PC-3 (cell line): Measurements from ENCODE around the gene C6orf58. TPM values are rescaled to one million over a fixed set of nuclear protein-coding genes. Genes with fewer than 3 reads are reported as not detected.

Experiments
- ATAC-seq: fragments of 200-7000 bp; cut with Tn5 transposase; 2 replicates; pipeline ENCODE4 v1.9.1; 2020; ENCODE audit warnings: mild to moderate bottlenecking, moderate library complexity
- BruUV-seq: library from RNA; stranded (reverse); fragments of 400-500 nt; replicated peaks from 2 replicates; lab custom pipeline; 2021; lab: Mats Ljungman, UMichigan
- CTCF ChIA-PET: fragments of 300-600 bp; sonication (Branson Sonifier 250); formaldehyde crosslinking; loops from one replicate; lab custom pipeline; 2022; ENCODE audit warnings: antibody characterized with exemption; lab: Charles Lee
- POLR2A ChIA-PET: fragments of 300-600 bp; sonication (Branson Sonifier 250); formaldehyde crosslinking; loops from one replicate; lab custom pipeline; 2022; ENCODE audit warnings: antibody characterized with exemption; ENCODE audit not compliant: unreplicated experiment; lab: Charles Lee
- DNase-seq: peaks from one replicate; pipeline ENCODE4 v3.0.0-alpha.2; 2015
- H2AFZ ChIP-seq: fragments of 300-600 bp; sonication (generic); 2 replicates; pipeline ENCODE4 v1.6.0; 2016; ENCODE audit warnings: antibody characterized with exemption, low read length
- H3F3A ChIP-seq: fragments of 300-600 bp; sonication (generic); one replicate; pipeline ENCODE4 v1.6.0; 2017; ENCODE audit warnings: antibody characterized with exemption, low read length, control low read depth, mild to moderate bottlenecking; ENCODE audit not compliant: unreplicated experiment
- H3K27ac ChIP-seq: fragments of 300-600 bp; sonication (generic); 2 replicates; pipeline ENCODE4 v1.5.1; 2016; ENCODE audit warnings: mild to moderate bottlenecking, low read length
- H3K27me3 ChIP-seq: fragments of 300-600 bp; sonication (generic); 2 replicates; pipeline ENCODE4 v1.6.1; 2016; ENCODE audit warnings: low read length, mixed read lengths
- H3K36me3 ChIP-seq: fragments of 300-600 bp; sonication (generic); 2 replicates; pipeline ENCODE4 v1.6.1; 2016; ENCODE audit warnings: low read depth, mixed run types, low read length, mixed read lengths
- H3K4me1 ChIP-seq: fragments of 300-600 bp; sonication (generic); 2 replicates; pipeline ENCODE4 v1.5.1; 2016; ENCODE audit warnings: low read length; ENCODE audit not compliant: insufficient read depth
- H3K4me2 ChIP-seq: fragments of 300-600 bp; sonication (generic); 2 replicates; pipeline ENCODE4 v1.6.0; 2016; ENCODE audit warnings: low read length
- H3K4me3 ChIP-seq: fragments of 300-600 bp; sonication (generic); 2 replicates; pipeline ENCODE4 v1.5.1; 2016; ENCODE audit warnings: mild to moderate bottlenecking, low read length, mixed read lengths
- H3K79me2 ChIP-seq: fragments of 300-600 bp; sonication (generic); 2 replicates; pipeline ENCODE4 v1.6.1; 2017; ENCODE audit warnings: low read length, mixed read lengths
- H3K9ac ChIP-seq: fragments of 300-600 bp; sonication (generic); 2 replicates; pipeline ENCODE4 v1.6.0; 2016; ENCODE audit warnings: mild to moderate bottlenecking, low read length
- H3K9me2 ChIP-seq: fragments of 300-600 bp; sonication (generic); replicated peaks from 2 replicates; pipeline ENCODE4 v1.6.1; 2016; ENCODE audit warnings: mixed run types, low read length, mixed read lengths
- H3K9me3 ChIP-seq: fragments of 300-600 bp; sonication (generic); 2 replicates; pipeline ENCODE4 v1.6.1; 2016; ENCODE audit warnings: low read length, mixed read lengths
- H4K20me1 ChIP-seq: fragments of 300-600 bp; sonication (generic); 2 replicates; pipeline ENCODE4 v1.6.1; 2016; ENCODE audit warnings: low read length, mixed read lengths
- CTCF ChIP-seq: fragments of 300-600 bp; sonication (generic); conservative IDR thresholded peaks from 2 replicates; pipeline ENCODE4 v1.5.1; 2017; ENCODE audit warnings: antibody characterized with exemption, low read depth, mild to moderate bottlenecking, low read length
- EZH2 ChIP-seq: fragments of 300-600 bp; sonication (generic); IDR thresholded peaks from one replicate; pipeline ENCODE4 v1.6.1; 2017; ENCODE audit warnings: antibody characterized with exemption, mild to moderate bottlenecking, low read length; ENCODE audit not compliant: unreplicated experiment
- EZH2phosphoT487 ChIP-seq: fragments of 300-600 bp; sonication (generic); IDR thresholded peaks from 2 replicates; pipeline ENCODE4 v1.6.1; 2018; ENCODE audit warnings: mild to moderate bottlenecking, antibody characterized with exemption, low read length, borderline replicate concordance
- intact Hi-C: fragments of 100-400 bp; cut with micrococcal nuclease; formaldehyde crosslinking; loops from 2 replicates; pipeline ENCODE4 v1.9.0; 2023
- total RNA-seq: library from RNA; depleted of rRNA; stranded (reverse); fragments of >200 nt; gene quantifications from 2 replicates; pipeline ENCODE4 v1.2.3, GENCODE V29; 2014

The C6orf58 gene
- total RNA-seq, 1 experiment from 2014 or later = not detected

GRCh38 chr6:127587875-127588274 is 10.9 kb downstream of the C6orf58 start:
- ChIA-PET POLR2A (interaction anchor here (0.5 kb wide), 1 partner anchor 661 kb away, joined by 4 read pairs; no protein-coding TSS in a partner anchor), CTCF (no interaction called here)
- intact Hi-C loops = no loop called here
- no peak for DNase-seq
- H3K36me3 ChIP-seq = no peaks in the 10 kb centered on the region
- H3K9me2 ChIP-seq = no peaks in the 10 kb centered on the region
- no peak overlapping the region for H2AFZ ChIP-seq
- H3K4me2 ChIP-seq = no peak overlapping the region
- H4K20me1 ChIP-seq = no peaks in the 10 kb centered on the region
- no peak for TF ChIP-seq EZH2phosphoT487
- no peak overlapping the region for H3K27ac ChIP-seq
- no peaks in the 10 kb centered on the region for H3K27me3 ChIP-seq
- no peaks in the 10 kb centered on the region for H3K79me2 ChIP-seq
- peaks cover 7% of the 10 kb centered on the region for H3K4me1 ChIP-seq
- no peaks in the 10 kb centered on the region for H3F3A ChIP-seq
- BruUV-seq = no TSS peak
- H3K4me3 ChIP-seq = no peak overlapping the region
- H3K9me3 ChIP-seq = no peaks in the 10 kb centered on the region
- no peak overlapping the region for H3K9ac ChIP-seq
- no peak for ATAC-seq

GRCh38 chr6:127589135-127589534 is 12.2 kb downstream of the C6orf58 start:
- TF ChIP-seq EZH2 = no peak
- no peak for TF ChIP-seq EZH2phosphoT487
- no peak for TF ChIP-seq CTCF
- POLR2A ChIA-PET = no interaction called here
- no peaks in the 10 kb centered on the region for H3K9me3 ChIP-seq
- no peaks in the 10 kb centered on the region for H3K27me3 ChIP-seq
- BruUV-seq = no TSS peak
- no peaks in the 10 kb centered on the region for H3F3A ChIP-seq
- DNase-seq (no peak), ATAC-seq (no peak)
- no peaks in the 10 kb centered on the region for H3K36me3 ChIP-seq
- H4K20me1 ChIP-seq = no peaks in the 10 kb centered on the region
- H3K9ac ChIP-seq = no peak overlapping the region
- H3K4me2 ChIP-seq = no peak overlapping the region
- CTCF ChIA-PET = no interaction called here
- no peaks in the 10 kb centered on the region for H3K9me2 ChIP-seq
- no peak overlapping the region for H3K27ac ChIP-seq
- H3K4me1 ChIP-seq = no peaks in the 10 kb centered on the region
- H2AFZ ChIP-seq = no peak overlapping the region
- no peaks in the 10 kb centered on the region for H3K79me2 ChIP-seq
- no peak overlapping the region for H3K4me3 ChIP-seq
- intact Hi-C loops = no loop called here

GRCh38 chr6:127590344-127590743 is 13.4 kb downstream of the C6orf58 start:
- H3K27ac ChIP-seq = no peak overlapping the region
- H3K27me3 ChIP-seq = no peaks in the 10 kb centered on the region
- ChIA-PET CTCF (no interaction called here), POLR2A (no interaction called here)
- no peaks in the 10 kb centered on the region for H3K79me2 ChIP-seq
- no peaks in the 10 kb centered on the region for H3K36me3 ChIP-seq
- no peak overlapping the region for H3K4me2 ChIP-seq
- no peaks in the 10 kb centered on the region for H3F3A ChIP-seq
- no peak overlapping the region for H3K9ac ChIP-seq
- H4K20me1 ChIP-seq = no peaks in the 10 kb centered on the region
- ATAC-seq = no peak
- no peak overlapping the region for H3K4me3 ChIP-seq
- no peak for TF ChIP-seq EZH2phosphoT487
- no peak for TF ChIP-seq EZH2
- TF ChIP-seq CTCF = no peak
- intact Hi-C loops = no loop called here
- no peak overlapping the region for H2AFZ ChIP-seq
- H3K9me2 ChIP-seq = no peaks in the 10 kb centered on the region
- no peaks in the 10 kb centered on the region for H3K9me3 ChIP-seq
- no TSS peak for BruUV-seq
- no peak for DNase-seq
- no peaks in the 10 kb centered on the region for H3K4me1 ChIP-seq
